ENCODE data around the gene DNASE2.
"Not testable (repeated sequence)": the region's sequence is repeated elsewhere in the genome, so short reads cannot be mapped to it uniquely, and the experiment has no call there.

DNASE2 gene

GRCh38 chr19:12907166-12907565 lies 25.9 kb upstream of the DNASE2 start:
- Histone ChIP-seq H3K4me3 (ENCODE audit: low read depth in 1 of 2, low read length in 2 of 2) (no peak overlapping the region), H3K36me3 (ENCODE audit: control insufficient read depth in 1 of 2, insufficient read depth in 2 of 2, low read length in 2 of 2) (no peaks in the 10 kb centered on the region), H3K9me3 (ENCODE audit: control insufficient read depth in 1 of 2, low read length in 2 of 2) (no peaks in the 10 kb centered on the region), H3K27me3 (ENCODE audit: low read depth, low read length) (no peaks in the 10 kb centered on the region), H3K4me1 (ENCODE audit: control insufficient read depth in 1 of 2, insufficient read depth in 2 of 2, low read length in 2 of 2) (peaks cover 0 to 3% of the 10 kb centered on the region in 2 donors), H3K27ac (ENCODE audit: low read length) (no peak overlapping the region)

GRCh38 chr19:12899891-12900518 lies 18.8 kb upstream of the DNASE2 start:
- Histone ChIP-seq H3K4me3 (ENCODE audit: low read depth in 1 of 2, low read length in 2 of 2) (no peak overlapping the region), H3K4me1 (ENCODE audit: control insufficient read depth in 1 of 2, insufficient read depth in 2 of 2, low read length in 2 of 2) (no peaks in the 10 kb centered on the region), H3K36me3 (ENCODE audit: control insufficient read depth in 1 of 2, insufficient read depth in 2 of 2, low read length in 2 of 2) (peaks cover 7 to 35% of the 10 kb centered on the region in 2 donors), H3K27me3 (ENCODE audit: low read depth, low read length) (no peaks in the 10 kb centered on the region), H3K9me3 (ENCODE audit: control insufficient read depth in 1 of 2, low read length in 2 of 2) (no peaks in the 10 kb centered on the region), H3K27ac (ENCODE audit: low read length) (no peak overlapping the region)

DNA sequence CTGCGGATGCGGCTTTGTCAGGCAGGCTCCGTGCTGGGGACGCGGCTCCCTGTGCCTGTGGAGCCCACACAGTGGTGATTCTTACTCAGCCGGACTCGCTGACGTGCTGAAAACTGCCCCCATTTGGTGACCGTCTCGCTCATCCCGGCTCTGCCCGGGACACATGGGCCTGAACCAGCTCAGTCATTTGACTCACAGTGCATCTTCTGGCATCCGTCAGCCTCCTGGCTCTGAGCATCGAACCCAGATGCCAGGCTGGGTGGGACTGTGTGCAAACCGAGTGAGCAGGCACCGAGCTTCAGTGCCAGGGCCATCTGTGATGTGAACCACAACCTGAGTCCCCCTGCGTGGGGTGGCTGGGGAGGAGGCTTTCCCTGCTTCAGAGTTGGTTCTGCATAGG lies 15.2 kb upstream of the DNASE2 start:
- no peak overlapping the region for H3K4me3 ChIP-seq (ENCODE audit: low read depth in 1 of 2, low read length in 2 of 2)
- H3K27ac ChIP-seq (ENCODE audit: low read length): no peak overlapping the region
- peaks cover 6 to 8% of the 10 kb centered on the region in 2 donors for H3K4me1 ChIP-seq (ENCODE audit: control insufficient read depth in 1 of 2, insufficient read depth in 2 of 2, low read length in 2 of 2)
- no peaks in the 10 kb centered on the region for H3K9me3 ChIP-seq (ENCODE audit: control insufficient read depth in 1 of 2, low read length in 2 of 2)
- no peaks in the 10 kb centered on the region for H3K27me3 ChIP-seq (ENCODE audit: low read depth, low read length)
- H3K36me3 ChIP-seq (ENCODE audit: control insufficient read depth in 1 of 2, insufficient read depth in 2 of 2, low read length in 2 of 2): peaks cover 17 to 45% of the 10 kb centered on the region in 2 donors

- no peak overlapping the region for H3K27ac ChIP-seq (ENCODE audit: low read length)
- no peak overlapping the region for H3K4me3 ChIP-seq (ENCODE audit: low read depth in 1 of 2, low read length in 2 of 2)
- peaks cover 6 to 17% of the 10 kb centered on the region in 2 donors for H3K4me1 ChIP-seq (ENCODE audit: control insufficient read depth in 1 of 2, insufficient read depth in 2 of 2, low read length in 2 of 2)
- H3K9me3 ChIP-seq (ENCODE audit: control insufficient read depth in 1 of 2, low read length in 2 of 2): no peaks in the 10 kb centered on the region
- H3K36me3 ChIP-seq (ENCODE audit: control insufficient read depth in 1 of 2, insufficient read depth in 2 of 2, low read length in 2 of 2): peaks cover 17 to 36% of the 10 kb centered on the region in 2 donors
- H3K27me3 ChIP-seq (ENCODE audit: low read depth, low read length): no peaks in the 10 kb centered on the region
These were observed 12.3 kb upstream of the DNASE2 start for GRCh38 chr19:12893582-12893981.

- Histone ChIP-seq H3K36me3 (ENCODE audit: control insufficient read depth in 1 of 2, insufficient read depth in 2 of 2, low read length in 2 of 2) (peaks cover 17 to 18% of the 10 kb centered on the region in 2 donors), H3K4me1 (ENCODE audit: control insufficient read depth in 1 of 2, insufficient read depth in 2 of 2, low read length in 2 of 2) (peaks cover 6 to 17% of the 10 kb centered on the region in 2 donors), H3K27me3 (ENCODE audit: low read depth, low read length) (no peaks in the 10 kb centered on the region), H3K27ac (ENCODE audit: low read length) (no peak overlapping the region), H3K4me3 (ENCODE audit: low read depth in 1 of 2, low read length in 2 of 2) (peak overlapping the region; percentile 74 to 98), H3K9me3 (ENCODE audit: control insufficient read depth in 1 of 2, low read length in 2 of 2) (no peaks in the 10 kb centered on the region)
These were observed 10.3 kb upstream of the DNASE2 start for GRCh38 chr19:12891553-12892021.

DNA sequence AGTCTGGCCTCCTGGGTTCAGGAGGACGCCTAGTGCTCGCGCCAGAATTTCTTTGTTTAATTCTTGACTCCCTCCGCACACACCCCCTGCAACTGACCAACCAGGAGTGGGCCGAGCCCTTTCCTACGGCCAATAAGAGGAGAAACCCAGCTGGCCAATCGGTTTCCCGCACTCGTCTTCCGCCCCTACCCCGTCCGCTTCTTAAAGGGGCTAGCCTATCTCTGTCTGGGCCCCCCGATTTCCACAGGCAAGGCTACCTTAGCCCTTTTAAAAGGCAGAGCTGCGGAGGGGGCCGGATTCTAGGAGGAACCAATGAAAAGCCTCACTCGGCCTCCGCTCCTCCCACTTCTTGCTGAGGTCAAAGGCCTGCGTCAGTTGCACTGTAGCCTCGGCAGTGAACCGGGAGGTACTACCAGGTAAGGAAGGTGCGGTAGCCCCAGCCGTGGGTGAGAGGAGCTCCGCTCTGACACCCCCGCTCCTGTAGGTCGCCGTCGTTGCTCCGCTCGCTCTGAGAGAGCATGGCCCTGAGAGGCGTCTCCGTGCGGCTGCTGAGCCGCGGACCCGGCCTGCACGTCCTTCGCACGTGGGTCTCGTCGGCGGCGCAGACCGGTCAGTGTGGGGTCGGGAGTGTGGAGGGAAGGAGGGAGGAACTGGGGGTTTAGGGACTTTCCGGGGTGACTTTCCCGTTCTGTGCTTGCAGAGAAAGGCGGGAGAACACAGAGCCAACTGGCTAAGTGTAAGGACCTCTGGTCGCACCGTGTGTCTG lies 9.7 kb upstream of the DNASE2 start, which contains the start of gene GCDH:
Gene GCDH (plus strand): TSS at position 374 of the 766 bp plus-strand sequence. CDS start 145 bp downstream, at position 519.
- Histone ChIP-seq H3K27me3 (ENCODE audit: low read depth, low read length) (no peaks in the 10 kb centered on the region), H3K36me3 (ENCODE audit: control insufficient read depth in 1 of 2, insufficient read depth in 2 of 2, low read length in 2 of 2) (peaks cover 11 to 12% of the 10 kb centered on the region in 2 donors), H3K4me1 (ENCODE audit: control insufficient read depth in 1 of 2, insufficient read depth in 2 of 2, low read length in 2 of 2) (peaks cover 6 to 19% of the 10 kb centered on the region in 2 donors), H3K27ac (ENCODE audit: low read length) (no peak within 1 kb of the TSS), H3K4me3 (ENCODE audit: low read depth in 1 of 2, low read length in 2 of 2) (peak within 1 kb of the TSS; percentile 74 to 98), H3K9me3 (ENCODE audit: control insufficient read depth in 1 of 2, low read length in 2 of 2) (no peaks in the 10 kb centered on the region)

- H3K36me3 ChIP-seq (ENCODE audit: control insufficient read depth in 1 of 2, insufficient read depth in 2 of 2, low read length in 2 of 2): peaks cover 10% of the 10 kb centered on the region in 2 donors
- H3K4me3 ChIP-seq (ENCODE audit: low read depth in 1 of 2, low read length in 2 of 2): peak overlapping the region; percentile 74 to 98
- H3K27me3 ChIP-seq (ENCODE audit: low read depth, low read length); H3K27ac ChIP-seq (ENCODE audit: low read length); H3K9me3 ChIP-seq (ENCODE audit: control insufficient read depth in 1 of 2, low read length in 2 of 2): not testable (repeated sequence)
- peaks cover 6 to 25% of the 10 kb centered on the region in 2 donors for H3K4me1 ChIP-seq (ENCODE audit: control insufficient read depth in 1 of 2, insufficient read depth in 2 of 2, low read length in 2 of 2)
These were observed 9.1 kb upstream of the DNASE2 start for GRCh38 chr19:12890299-12890786.

DNA sequence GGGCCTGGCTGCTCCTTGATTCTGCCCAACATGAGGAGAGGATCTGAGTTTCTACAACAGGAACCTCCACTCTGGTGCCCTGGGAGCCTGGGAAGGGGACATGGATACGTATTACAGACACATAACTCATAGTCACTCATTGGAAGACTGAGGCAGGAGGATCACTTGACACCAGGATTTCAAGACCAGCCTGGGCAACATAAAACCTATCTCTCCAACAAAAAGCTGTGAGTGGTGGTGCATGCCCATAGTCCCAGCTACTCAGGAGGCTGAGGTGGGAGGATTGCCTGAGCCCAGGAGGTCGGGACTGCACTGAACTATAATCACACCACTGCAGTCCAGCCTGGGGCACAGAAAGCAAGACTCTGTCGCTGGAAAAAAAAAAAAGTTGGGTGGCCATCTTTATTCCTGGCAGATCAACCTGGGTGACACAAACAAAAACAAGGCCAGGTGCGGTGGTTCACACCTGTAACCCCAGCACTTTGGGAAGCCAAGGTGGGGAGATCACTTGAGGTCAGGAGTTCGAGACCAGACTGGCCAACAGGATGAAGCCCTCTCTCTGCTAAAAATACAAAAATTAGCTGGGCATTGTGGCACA lies 6.9 kb upstream of the DNASE2 start:
- Histone ChIP-seq H3K4me3 (ENCODE audit: low read depth in 1 of 2, low read length in 2 of 2) (no peak overlapping the region), H3K36me3 (ENCODE audit: control insufficient read depth in 1 of 2, insufficient read depth in 2 of 2, low read length in 2 of 2) (no peaks in the 10 kb centered on the region), H3K27ac (ENCODE audit: low read length) (no peak overlapping the region), H3K4me1 (ENCODE audit: control insufficient read depth in 1 of 2, insufficient read depth in 2 of 2, low read length in 2 of 2) (peaks cover 6 to 32% of the 10 kb centered on the region in 2 donors), H3K27me3 (ENCODE audit: low read depth, low read length) (no peaks in the 10 kb centered on the region), H3K9me3 (ENCODE audit: control insufficient read depth in 1 of 2, low read length in 2 of 2) (peaks cover 0 to 5% of the 10 kb centered on the region in 2 donors)

DNA sequence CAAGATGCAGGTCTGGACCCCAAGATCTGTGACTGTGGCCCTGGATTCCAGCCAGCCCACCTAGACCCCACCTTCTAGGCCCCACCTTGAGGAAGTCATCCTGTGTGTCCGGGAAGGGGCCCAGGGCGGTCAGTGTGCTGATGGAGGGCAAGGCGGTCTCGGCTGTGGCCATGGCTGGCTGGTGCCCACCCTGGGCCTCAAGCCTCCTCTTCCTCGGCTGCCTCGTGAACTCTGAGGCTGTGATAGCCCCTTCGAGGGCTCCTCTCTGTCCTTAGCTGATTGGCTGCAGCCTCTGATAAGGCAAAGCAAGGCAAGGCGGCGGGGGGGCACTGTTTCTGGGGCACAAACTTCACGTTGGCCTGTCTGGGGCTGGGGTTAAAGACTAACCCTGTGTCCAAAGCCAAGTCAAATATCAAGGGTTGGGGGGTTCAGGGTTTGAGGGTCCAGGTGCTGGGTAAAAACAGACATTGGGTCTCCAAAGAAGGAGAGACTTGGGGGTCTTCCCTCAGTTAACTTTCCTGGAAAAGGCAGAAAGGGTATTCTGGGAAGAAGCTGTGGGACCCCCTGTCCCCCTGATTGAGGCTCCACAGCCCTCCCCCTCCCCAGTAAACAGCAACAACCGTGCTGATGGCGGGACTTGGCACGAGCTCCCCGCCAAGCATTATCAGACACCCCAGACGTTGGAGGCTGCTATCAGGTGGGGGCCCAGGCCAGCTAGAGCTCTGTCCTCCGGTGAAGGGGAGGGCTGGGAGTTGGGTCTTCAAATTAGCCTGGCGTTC lies 5.9 kb upstream of the DNASE2 start, which contains the start of gene KLF1:
Gene KLF1 (minus strand): TSS at position 233 of the 779 bp plus-strand sequence. CDS start 61 bp downstream, at position 172.
- Histone ChIP-seq H3K4me1 (ENCODE audit: control insufficient read depth in 1 of 2, insufficient read depth in 2 of 2, low read length in 2 of 2) (peaks cover 6 to 31% of the 10 kb centered on the region in 2 donors), H3K36me3 (ENCODE audit: control insufficient read depth in 1 of 2, insufficient read depth in 2 of 2, low read length in 2 of 2) (no peaks in the 10 kb centered on the region), H3K4me3 (ENCODE audit: low read depth in 1 of 2, low read length in 2 of 2) (peak within 1 kb of the TSS in 1 of 2 donors; percentile 67), H3K27ac (ENCODE audit: low read length) (no peak within 1 kb of the TSS), H3K27me3 (ENCODE audit: low read depth, low read length) (no peaks in the 10 kb centered on the region), H3K9me3 (ENCODE audit: control insufficient read depth in 1 of 2, low read length in 2 of 2) (peaks cover 0 to 5% of the 10 kb centered on the region in 2 donors)

- H3K27ac ChIP-seq (ENCODE audit: low read length): no peak overlapping the region
- no peak overlapping the region for H3K4me3 ChIP-seq (ENCODE audit: low read depth in 1 of 2, low read length in 2 of 2)
- no peaks in the 10 kb centered on the region for H3K36me3 ChIP-seq (ENCODE audit: control insufficient read depth in 1 of 2, insufficient read depth in 2 of 2, low read length in 2 of 2)
- H3K27me3 ChIP-seq (ENCODE audit: low read depth, low read length): no peaks in the 10 kb centered on the region
- H3K4me1 ChIP-seq (ENCODE audit: control insufficient read depth in 1 of 2, insufficient read depth in 2 of 2, low read length in 2 of 2): peaks cover 2 to 25% of the 10 kb centered on the region in 2 donors
- H3K9me3 ChIP-seq (ENCODE audit: control insufficient read depth in 1 of 2, low read length in 2 of 2): peaks cover 0 to 5% of the 10 kb centered on the region in 2 donors
These were observed 5.4 kb upstream of the DNASE2 start for GRCh38 chr19:12886651-12886968.
